HL-60/S4 (cell line): ENCODE measurements around the gene TSR1.
"Not testable (repeated sequence)": the region's sequence is repeated elsewhere in the genome, so short reads cannot be mapped to it uniquely, and the experiment has no call there.

Source experiments
- in situ Hi-C: fragments of 300-500 bp; cut with MboI; formaldehyde crosslinking; loops from 2 replicates; pipeline ENCODE4 v1.14.3; 2022; ENCODE audit warnings: low sequenced_read_pairs

Gene TSR1

GRCh38 chr17:2338315-2338657 lies 2.0 kb upstream of the TSR1 start:
- in situ Hi-C loops = no loop called here

GRCh38 chr17:2337544-2338314 lies 1.5 kb upstream of the TSR1 start:
- in situ Hi-C loops = no loop called here

GRCh38 chr17:2336852-2337543 lies 741 bp upstream of the TSR1 start, which contains the start of gene SGSM2:
Gene SGSM2 (plus strand): TSS chr17:2337501. CDS start chr17:2337689, 188 bp downstream.
- in situ Hi-C loops = no loop called here

GRCh38 chr17:2335726-2336214 lies 487 bp downstream of the TSR1 start:
- in situ Hi-C loops = no loop called here

- in situ Hi-C loops = no loop called here
Observed at GRCh38 chr17:2331303-2331702, 5.0 kb downstream of the TSR1 start.

GRCh38 chr17:2323629-2324314 lies 12.5 kb downstream of the TSR1 start:
- in situ Hi-C loops = no loop called here

- in situ Hi-C loops = no loop called here
Observed at GRCh38 chr17:2321399-2321798, 14.9 kb downstream of the TSR1 start.

- in situ Hi-C loops = no loop called here
Observed at GRCh38 chr17:2319051-2319450, 17.2 kb downstream of the TSR1 start.

GRCh38 chr17:2317796-2318195 lies 18.5 kb downstream of the TSR1 start:
- in situ Hi-C loops = no loop called here

- in situ Hi-C loops = not testable (repeated sequence)
Observed at GRCh38 chr17:2316916-2317205, 19.4 kb downstream of the TSR1 start.

GRCh38 chr17:2312736-2313135 lies 23.5 kb downstream of the TSR1 start:
- in situ Hi-C loops = no loop called here

- in situ Hi-C loops = no loop called here
Observed at GRCh38 chr17:2309338-2310154, 26.7 kb downstream of the TSR1 start.

GRCh38 chr17:2304931-2305330 lies 31.3 kb downstream of the TSR1 start:
- in situ Hi-C loops = no loop called here

GRCh38 chr17:2303204-2304188 lies 32.8 kb downstream of the TSR1 start, which contains the start of the genes SMG6 and SRR:
Gene SMG6 (minus strand): TSS chr17:2303785. CDS start chr17:2303720, 65 bp downstream.
Gene SRR (plus strand): TSS chr17:2303950. CDS start chr17:2315561, 11,611 bp downstream.
- in situ Hi-C loops = no loop called here

- in situ Hi-C loops = no loop called here
Observed at GRCh38 chr17:2302778-2303203, 33.5 kb downstream of the TSR1 start.

- in situ Hi-C loops = no loop called here
Observed at GRCh38 chr17:2299756-2300155, 36.5 kb downstream of the TSR1 start.

- in situ Hi-C loops = no loop called here
Observed at GRCh38 chr17:2299136-2299535, 37.1 kb downstream of the TSR1 start.

GRCh38 chr17:2297023-2297422 lies 39.2 kb downstream of the TSR1 start:
- in situ Hi-C loops = no loop called here

- in situ Hi-C loops = no loop called here
Observed at GRCh38 chr17:2295575-2295974, 40.7 kb downstream of the TSR1 start.

- in situ Hi-C loops = no loop called here
Observed at GRCh38 chr17:2292100-2292499, 44.2 kb downstream of the TSR1 start.
